ENCODE results near the gene MSI1.

The MSI1 gene

GRCh38 chr12:120368789-120369602 lies at the start of gene MSI1:
MSI1 (minus strand) TSS chr12:120369164; CDS start chr12:120369091, 73 bp downstream.
- TF ChIP-seq CTCF (IDR thresholded peaks at IDR 0.05; ENCODE audit: borderline replicate concordance, insufficient read depth, low read depth, low read length) = no peak
- no peak within 1 kb of the TSS for H3K4me3 ChIP-seq (ENCODE audit: low read depth, low read length)

- no peak overlapping the region for H3K4me3 ChIP-seq (ENCODE audit: low read depth, low read length)
- TF ChIP-seq CTCF (IDR thresholded peaks at IDR 0.05; ENCODE audit: borderline replicate concordance, insufficient read depth, low read depth, low read length) = no peak
Measured at GRCh38 chr12:120417917-120418580, 49.1 kb upstream of the MSI1 start.

GRCh38 chr12:120416490-120417216 lies 47.7 kb upstream of the MSI1 start:
- H3K4me3 ChIP-seq (ENCODE audit: low read depth, low read length) = no peak overlapping the region
- TF ChIP-seq CTCF (IDR thresholded peaks at IDR 0.05; ENCODE audit: borderline replicate concordance, insufficient read depth, low read depth, low read length) = no peak

GRCh38 chr12:120413901-120414695 lies 45.1 kb upstream of the MSI1 start:
- no peak for TF ChIP-seq CTCF (IDR thresholded peaks at IDR 0.05; ENCODE audit: borderline replicate concordance, insufficient read depth, low read depth, low read length)
- H3K4me3 ChIP-seq (ENCODE audit: low read depth, low read length) = no peak overlapping the region

- TF ChIP-seq CTCF (IDR thresholded peaks at IDR 0.05; ENCODE audit: borderline replicate concordance, insufficient read depth, low read depth, low read length) = no peak
- H3K4me3 ChIP-seq (ENCODE audit: low read depth, low read length) = no peak overlapping the region
Measured at GRCh38 chr12:120412421-120412820, 43.5 kb upstream of the MSI1 start.

- no peak for TF ChIP-seq CTCF (IDR thresholded peaks at IDR 0.05; ENCODE audit: borderline replicate concordance, insufficient read depth, low read depth, low read length)
- no peak overlapping the region for H3K4me3 ChIP-seq (ENCODE audit: low read depth, low read length)
Measured at GRCh38 chr12:120408771-120409170, 39.8 kb upstream of the MSI1 start.
